ENCODE data around the gene SCYGR5. TPM values are rescaled to one million over a fixed set of nuclear protein-coding genes. Genes with fewer than 3 reads are reported as not detected.
"Not testable (repeated sequence)": the region's sequence is repeated elsewhere in the genome, so short reads cannot be mapped to it uniquely, and the experiment has no call there.

Gene SCYGR5
- total RNA-seq, 1 donor from 2014 or later = not detected

- intact Hi-C loops (cut with DNase I) = no loop called here
These were observed 4.8 kb upstream of the SCYGR5 start for GRCh38 chr2:227661827-227662226.

GRCh38 chr2:227665189-227665940, 1.2 kb upstream of the SCYGR5 start:
- no peak for TF ChIP-seq CTCF (IDR thresholded peaks at IDR 0.05)
- Histone ChIP-seq H3K9me3 (no peaks in the 10 kb centered on the region), H3K36me3 (no peaks in the 10 kb centered on the region), H3K4me3 (no peak overlapping the region), H3K27ac (no peak overlapping the region), H3K27me3 (no peaks in the 10 kb centered on the region), H3K4me1 (no peaks in the 10 kb centered on the region)
- intact Hi-C loops (cut with DNase I) = no loop called here
- no peak for DNase-seq (ENCODE audit: low spot score in 2 of 2)

More at GRCh38 chr2:227661827-227662226, 4.8 kb upstream of the SCYGR5 start:
- Histone ChIP-seq H3K4me1 (peaks cover 0 to 3% of the 10 kb centered on the region in 2 donors), H3K36me3 (no peaks in the 10 kb centered on the region), H3K27ac (no peak overlapping the region), H3K4me3 (no peak overlapping the region), H3K27me3 (no peaks in the 10 kb centered on the region), H3K9me3 (no peaks in the 10 kb centered on the region)
- DNase-seq (ENCODE audit: low spot score in 2 of 2) = no peak
- no peak for TF ChIP-seq CTCF (IDR thresholded peaks at IDR 0.05)

- no peak overlapping the region for H3K4me3 ChIP-seq
- TF ChIP-seq CTCF (IDR thresholded peaks at IDR 0.05) = no peak
- no peaks in the 10 kb centered on the region for H3K27me3 ChIP-seq
- no peak for DNase-seq (ENCODE audit: low spot score in 2 of 2)
- no peaks in the 10 kb centered on the region for H3K4me1 ChIP-seq
- intact Hi-C loops (cut with DNase I) = no loop called here
- no peak overlapping the region for H3K27ac ChIP-seq
- H3K36me3 ChIP-seq = no peaks in the 10 kb centered on the region
- no peaks in the 10 kb centered on the region for H3K9me3 ChIP-seq
These were observed 4.7 kb downstream of the SCYGR5 start for GRCh38 chr2:227671170-227671905.

GRCh38 chr2:227673620-227674019, 7.0 kb downstream of the SCYGR5 start:
- H3K9me3 ChIP-seq; H3K27ac ChIP-seq; H3K4me1 ChIP-seq; H3K36me3 ChIP-seq; DNase-seq (ENCODE audit: low spot score in 2 of 2); H3K27me3 ChIP-seq; H3K4me3 ChIP-seq; intact Hi-C loops (cut with DNase I): not testable (repeated sequence)

GRCh38 chr2:227674485-227674884, 7.9 kb downstream of the SCYGR5 start:
- Histone ChIP-seq H3K4me1 (no peaks in the 10 kb centered on the region), H3K9me3 (no peaks in the 10 kb centered on the region), H3K4me3 (no peak overlapping the region), H3K36me3 (no peaks in the 10 kb centered on the region), H3K27me3 (no peaks in the 10 kb centered on the region), H3K27ac (no peak overlapping the region)
- no peak for DNase-seq (ENCODE audit: low spot score in 2 of 2)
- TF ChIP-seq CTCF (IDR thresholded peaks at IDR 0.05) = no peak
- intact Hi-C loops (cut with DNase I) = no loop called here

GRCh38 chr2:227677928-227678327, 11.3 kb downstream of the SCYGR5 start:
- Histone ChIP-seq H3K4me1 (no peaks in the 10 kb centered on the region), H3K9me3 (no peaks in the 10 kb centered on the region), H3K4me3 (no peak overlapping the region), H3K36me3 (no peaks in the 10 kb centered on the region), H3K27me3 (no peaks in the 10 kb centered on the region), H3K27ac (no peak overlapping the region)
- TF ChIP-seq CTCF (IDR thresholded peaks at IDR 0.05) = no peak
- no peak for DNase-seq (ENCODE audit: low spot score in 2 of 2)
- intact Hi-C loops (cut with DNase I) = no loop called here

All from ascending aorta (tissue), 2 donors.